Measurements from ENCODE around the gene UBAC2.

Gene UBAC2

DNA sequence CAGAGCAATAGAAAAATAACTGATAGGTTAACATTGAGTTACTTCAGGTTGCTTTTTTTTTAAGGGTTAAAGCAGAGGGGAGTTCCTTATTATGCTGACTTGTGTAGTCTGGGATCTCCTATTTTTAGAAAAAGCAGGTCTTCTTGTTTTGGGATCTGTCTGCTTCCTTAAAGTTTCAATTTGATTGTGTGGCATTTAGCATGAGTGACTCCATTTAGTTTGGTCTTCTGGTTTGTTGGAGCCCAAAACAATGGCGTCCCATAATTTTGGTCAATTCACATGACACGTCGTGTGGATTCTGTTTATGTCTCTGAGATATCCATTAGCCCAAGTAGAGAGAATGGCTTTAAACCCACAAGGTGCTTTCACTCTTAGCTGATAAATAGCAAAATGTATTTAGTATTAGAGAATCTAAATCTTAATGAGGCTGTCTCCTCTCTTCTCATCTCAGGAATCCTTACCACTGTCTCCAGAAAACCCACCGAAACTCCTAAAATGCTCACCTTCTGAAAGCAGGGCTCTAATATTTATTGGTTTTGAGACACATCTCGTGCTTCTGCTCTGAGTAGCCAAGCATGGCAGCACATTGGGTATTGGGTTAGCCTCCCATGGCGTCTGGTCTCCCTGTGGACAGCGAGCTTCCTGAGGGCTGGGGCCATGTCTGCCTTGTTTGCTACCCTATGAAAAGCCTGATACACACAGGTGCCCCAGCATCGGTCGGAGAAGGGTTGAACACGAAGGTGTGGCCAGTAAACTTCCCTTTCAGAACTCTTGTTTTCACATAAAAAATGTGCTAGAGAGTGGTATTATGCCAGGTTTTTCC lies 173.7 kb downstream of the UBAC2 start:
- Histone ChIP-seq H3K4me3 (ENCODE audit: low read length) (no peak overlapping the region), H3K27me3 (ENCODE audit: insufficient read depth, low read length) (no peaks in the 10 kb centered on the region), H3K36me3 (ENCODE audit: insufficient read depth, low read depth, low read length) (peaks cover 28% of the 10 kb centered on the region), H3K9me3 (ENCODE audit: insufficient read depth, low read depth, low read length) (no peaks in the 10 kb centered on the region), H3K4me1 (ENCODE audit: insufficient read depth, low read length) (peaks cover 11% of the 10 kb centered on the region), H3K27ac (ENCODE audit: low read length) (no peak overlapping the region), H3K9ac (ENCODE audit: low read depth, low read length) (no peak overlapping the region)

DNA sequence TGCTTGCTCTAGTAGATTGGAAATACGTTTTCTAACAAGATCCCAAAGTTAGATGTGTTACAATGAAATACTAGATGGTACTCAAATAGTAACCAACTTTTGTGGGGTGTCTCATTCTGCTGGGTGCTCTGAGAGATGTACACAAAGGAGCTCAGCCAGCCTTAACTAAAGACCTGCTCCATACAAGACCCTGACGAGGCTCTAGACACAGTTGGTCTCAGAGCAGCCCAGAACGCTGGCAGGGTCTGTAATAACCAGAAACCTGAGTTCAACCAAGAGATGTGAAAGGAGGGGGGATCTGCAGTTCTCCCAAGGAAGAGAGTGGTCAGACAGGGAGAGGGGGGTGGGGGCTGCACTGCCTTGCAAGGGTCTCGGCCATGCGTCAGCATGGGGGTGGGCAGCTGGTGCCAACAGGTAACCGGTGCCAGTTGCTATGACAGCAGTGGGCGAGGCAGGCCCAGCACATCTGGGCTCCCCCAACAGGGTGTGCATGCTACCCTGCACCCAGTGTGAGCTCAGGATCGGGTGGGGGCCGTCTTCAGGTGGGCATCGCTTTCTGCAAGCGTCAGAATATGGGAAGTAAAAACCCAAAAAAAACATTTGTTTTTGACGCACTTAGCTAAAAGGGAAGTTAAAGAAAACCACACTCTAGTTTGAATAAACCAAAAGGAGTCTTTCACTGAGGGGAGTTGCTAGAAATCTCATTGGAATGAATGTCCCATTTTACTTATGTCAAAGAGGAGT lies 174.5 kb downstream of the UBAC2 start:
- no peaks in the 10 kb centered on the region for H3K27me3 ChIP-seq (ENCODE audit: insufficient read depth, low read length)
- H3K27ac ChIP-seq (ENCODE audit: low read length): no peak overlapping the region
- H3K9ac ChIP-seq (ENCODE audit: low read depth, low read length): no peak overlapping the region
- H3K36me3 ChIP-seq (ENCODE audit: insufficient read depth, low read depth, low read length): peaks cover 20% of the 10 kb centered on the region
- H3K4me1 ChIP-seq (ENCODE audit: insufficient read depth, low read length): peaks cover 19% of the 10 kb centered on the region
- no peak overlapping the region for H3K4me3 ChIP-seq (ENCODE audit: low read length)
- H3K9me3 ChIP-seq (ENCODE audit: insufficient read depth, low read depth, low read length): no peaks in the 10 kb centered on the region

DNA sequence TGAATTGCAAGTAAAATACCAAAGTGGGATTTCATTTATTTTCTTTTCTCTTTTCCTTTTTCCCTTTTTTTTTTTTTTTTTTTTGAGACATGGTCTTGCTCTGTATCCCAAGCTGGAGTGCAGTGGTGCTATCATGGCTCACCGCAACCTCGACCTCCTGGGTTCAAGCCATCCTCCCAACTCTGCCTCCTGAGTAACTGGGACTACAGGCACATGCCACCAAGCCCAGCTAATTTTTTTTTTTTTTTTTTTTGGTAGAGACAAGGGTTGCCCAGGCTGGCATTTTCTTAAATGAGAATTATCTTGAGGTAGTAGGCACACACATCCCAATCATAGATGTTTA lies 175.1 kb downstream of the UBAC2 start:
- H3K4me1 ChIP-seq (ENCODE audit: insufficient read depth, low read length): peaks cover 21% of the 10 kb centered on the region
- H3K36me3 ChIP-seq (ENCODE audit: insufficient read depth, low read depth, low read length): peaks cover 14% of the 10 kb centered on the region
- no peak overlapping the region for H3K9ac ChIP-seq (ENCODE audit: low read depth, low read length)
- H3K4me3 ChIP-seq (ENCODE audit: low read length): no peak overlapping the region
- no peaks in the 10 kb centered on the region for H3K27me3 ChIP-seq (ENCODE audit: insufficient read depth, low read length)
- H3K9me3 ChIP-seq (ENCODE audit: insufficient read depth, low read depth, low read length): no peaks in the 10 kb centered on the region
- H3K27ac ChIP-seq (ENCODE audit: low read length): no peak overlapping the region

DNA sequence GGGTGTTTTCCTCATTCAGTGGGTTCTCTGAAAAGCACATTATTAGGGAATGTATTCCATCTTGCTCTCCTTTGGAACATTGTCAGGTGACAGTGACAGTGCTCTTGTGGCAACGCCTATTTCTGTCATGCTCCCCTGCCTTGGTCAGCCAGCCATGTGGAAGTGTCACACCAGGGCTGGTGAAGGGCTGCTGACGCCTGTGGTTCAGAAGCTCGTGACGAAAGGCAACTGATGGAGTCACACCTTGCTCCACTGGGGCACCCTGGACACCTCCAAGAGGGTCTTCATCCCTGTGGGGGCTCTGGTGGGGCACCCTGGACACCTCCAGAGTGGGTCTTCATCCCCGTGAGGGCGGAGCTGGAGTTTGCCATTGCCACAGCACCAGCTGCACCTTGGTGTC lies 175.5 kb downstream of the UBAC2 start:
- no peaks in the 10 kb centered on the region for H3K27me3 ChIP-seq (ENCODE audit: insufficient read depth, low read length)
- peaks cover 10% of the 10 kb centered on the region for H3K36me3 ChIP-seq (ENCODE audit: insufficient read depth, low read depth, low read length)
- H3K9ac ChIP-seq (ENCODE audit: low read depth, low read length): no peak overlapping the region
- peaks cover 21% of the 10 kb centered on the region for H3K4me1 ChIP-seq (ENCODE audit: insufficient read depth, low read length)
- H3K9me3 ChIP-seq (ENCODE audit: insufficient read depth, low read depth, low read length): no peaks in the 10 kb centered on the region
- no peak overlapping the region for H3K27ac ChIP-seq (ENCODE audit: low read length)
- no peak overlapping the region for H3K4me3 ChIP-seq (ENCODE audit: low read length)

DNA sequence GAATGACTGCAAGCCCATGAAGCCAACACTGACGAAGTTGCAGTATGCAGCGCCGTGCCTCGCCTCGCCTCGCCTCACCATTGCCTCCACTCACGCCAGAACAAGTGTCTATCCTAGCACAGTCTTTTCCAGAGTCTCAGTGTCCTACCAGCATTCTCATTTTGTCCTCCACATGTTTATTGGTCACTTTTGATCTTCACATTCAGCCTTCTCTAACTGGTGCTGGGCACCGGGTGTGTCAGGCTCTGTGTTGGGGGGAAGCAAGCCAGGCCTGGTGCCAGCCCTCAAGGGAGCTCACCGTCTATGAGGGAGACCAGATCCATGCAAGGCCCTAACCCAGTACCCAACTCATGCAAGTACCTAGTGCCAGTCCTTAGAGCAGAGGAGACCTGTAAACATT lies 176.3 kb downstream of the UBAC2 start:
- Histone ChIP-seq H3K9ac (ENCODE audit: low read depth, low read length) (no peak overlapping the region), H3K9me3 (ENCODE audit: insufficient read depth, low read depth, low read length) (no peaks in the 10 kb centered on the region), H3K27me3 (ENCODE audit: insufficient read depth, low read length) (no peaks in the 10 kb centered on the region), H3K4me1 (ENCODE audit: insufficient read depth, low read length) (peaks cover 21% of the 10 kb centered on the region), H3K27ac (ENCODE audit: low read length) (no peak overlapping the region), H3K36me3 (ENCODE audit: insufficient read depth, low read depth, low read length) (peaks cover 13% of the 10 kb centered on the region), H3K4me3 (ENCODE audit: low read length) (no peak overlapping the region)

DNA sequence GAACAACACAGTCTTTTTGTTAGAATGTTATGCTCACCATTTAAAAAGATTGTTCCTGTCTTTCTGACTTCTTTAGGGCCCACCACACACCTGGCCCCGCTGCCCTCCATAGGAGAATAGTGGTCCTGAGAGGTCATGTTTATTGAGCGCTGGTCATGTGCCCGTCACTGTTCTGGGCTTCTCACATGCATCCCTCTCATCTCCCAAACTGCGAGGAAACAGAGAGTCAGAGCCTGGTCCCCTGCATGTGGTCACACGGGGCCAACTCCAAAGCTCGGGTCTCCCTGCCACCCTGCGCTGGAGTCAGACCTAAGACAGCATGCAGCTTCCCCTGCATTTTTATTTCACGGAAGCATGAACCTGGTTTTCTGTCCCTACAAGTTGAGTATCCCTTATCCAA lies 177.0 kb downstream of the UBAC2 start:
- Histone ChIP-seq H3K4me3 (ENCODE audit: low read length) (no peak overlapping the region), H3K36me3 (ENCODE audit: insufficient read depth, low read depth, low read length) (peaks cover 7% of the 10 kb centered on the region; the same call in 1 of the 2 replicates), H3K4me1 (ENCODE audit: insufficient read depth, low read length) (peaks cover 21% of the 10 kb centered on the region), H3K27me3 (ENCODE audit: insufficient read depth, low read length) (no peaks in the 10 kb centered on the region), H3K9me3 (ENCODE audit: insufficient read depth, low read depth, low read length) (no peaks in the 10 kb centered on the region), H3K9ac (ENCODE audit: low read depth, low read length) (no peak overlapping the region), H3K27ac (ENCODE audit: low read length) (no peak overlapping the region)

DNA sequence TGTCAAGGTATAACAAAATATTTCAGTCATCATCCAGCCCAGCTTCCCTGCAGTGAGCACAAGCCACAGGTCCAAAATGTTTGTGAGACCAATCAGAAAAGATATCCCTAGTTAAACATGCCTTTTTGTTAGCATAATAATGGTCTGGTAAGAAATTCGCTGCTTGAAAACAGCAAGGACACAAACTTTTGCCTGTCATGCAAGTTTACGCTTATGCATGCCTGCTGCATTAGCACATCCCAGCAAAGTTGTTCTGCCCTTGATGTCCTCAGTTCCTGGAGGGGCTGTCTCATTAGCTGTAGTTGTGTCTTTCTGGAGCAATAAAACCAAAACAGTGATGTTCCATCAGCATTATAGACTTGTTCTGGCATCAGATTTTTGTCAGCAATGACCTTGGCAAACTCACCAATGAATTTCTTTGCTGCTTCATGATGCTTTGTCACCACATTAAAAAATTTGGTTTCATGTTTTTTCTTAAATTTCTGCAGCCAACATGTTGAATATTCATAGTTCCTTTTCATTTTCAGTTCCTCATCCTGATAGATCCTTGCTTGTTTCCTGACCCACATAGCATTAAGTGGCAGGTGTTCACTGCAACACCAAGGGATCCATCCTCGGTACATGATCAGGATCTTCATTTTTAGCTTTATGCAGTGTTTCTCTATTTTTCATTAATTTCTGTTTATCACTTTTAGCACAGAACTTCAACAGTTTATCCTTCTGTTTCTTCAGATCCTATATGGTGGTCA lies 178.5 kb downstream of the UBAC2 start:
- peak overlapping the region; percentile 48; the same call in 1 of the 2 replicates for H3K4me3 ChIP-seq (ENCODE audit: low read length)
- no peak overlapping the region for H3K9ac ChIP-seq (ENCODE audit: low read depth, low read length)
- no peaks in the 10 kb centered on the region for H3K9me3 ChIP-seq (ENCODE audit: insufficient read depth, low read depth, low read length)
- H3K4me1 ChIP-seq (ENCODE audit: insufficient read depth, low read length): peaks cover 21% of the 10 kb centered on the region
- H3K27me3 ChIP-seq (ENCODE audit: insufficient read depth, low read length): no peaks in the 10 kb centered on the region
- no peak overlapping the region for H3K27ac ChIP-seq (ENCODE audit: low read length)
- H3K36me3 ChIP-seq (ENCODE audit: insufficient read depth, low read depth, low read length): peaks cover 7% of the 10 kb centered on the region; the same call in 1 of the 2 replicates

DNA sequence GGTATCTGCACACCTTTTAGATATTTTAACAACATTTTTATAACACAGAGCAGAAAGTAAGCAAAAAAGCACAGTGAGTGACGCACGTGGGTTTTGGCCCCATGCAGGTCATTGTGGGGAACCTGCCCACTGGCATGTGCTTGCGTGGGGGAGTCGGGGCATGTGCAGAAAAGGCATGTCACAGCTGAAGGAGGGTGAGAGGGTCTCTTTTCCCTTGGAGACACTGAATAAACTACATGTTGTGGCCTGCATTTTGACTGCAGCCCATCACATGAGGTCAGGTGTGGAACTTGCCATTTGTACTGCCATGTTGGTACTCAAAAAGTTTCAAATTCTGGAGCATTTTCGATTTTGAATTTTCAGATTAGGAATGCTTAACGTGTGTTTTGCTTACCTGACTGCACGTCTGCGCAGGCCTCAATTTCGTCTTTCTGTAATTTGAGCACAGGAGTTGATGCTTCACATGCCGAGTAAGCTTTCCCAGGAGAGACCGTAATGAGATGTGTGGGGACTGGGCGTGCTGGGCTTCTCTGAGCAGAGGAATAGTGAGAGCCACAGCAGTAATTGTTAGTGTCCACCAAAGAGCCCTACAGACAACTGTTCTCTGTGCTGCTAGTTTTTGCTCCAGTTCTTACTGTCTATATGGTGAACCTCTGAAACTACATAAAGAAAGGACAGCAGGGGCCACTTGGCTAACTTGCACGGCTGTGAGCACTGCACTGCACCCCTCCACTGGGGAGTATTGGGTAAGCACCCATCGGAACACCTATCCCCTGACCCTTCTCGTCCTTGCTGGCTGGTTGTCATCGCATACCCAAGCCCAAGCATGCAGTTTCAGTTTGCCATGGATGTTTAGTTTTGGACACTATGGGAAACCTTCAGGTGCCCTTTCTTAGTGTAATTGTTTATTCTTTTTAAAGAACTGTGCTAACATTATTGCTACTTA lies 179.5 kb downstream of the UBAC2 start:
- H3K27me3 ChIP-seq (ENCODE audit: insufficient read depth, low read length): no peaks in the 10 kb centered on the region
- no peak overlapping the region for H3K9ac ChIP-seq (ENCODE audit: low read depth, low read length)
- peaks cover 7% of the 10 kb centered on the region; the same call in 1 of the 2 replicates for H3K36me3 ChIP-seq (ENCODE audit: insufficient read depth, low read depth, low read length)
- no peak overlapping the region for H3K4me3 ChIP-seq (ENCODE audit: low read length)
- no peak overlapping the region for H3K27ac ChIP-seq (ENCODE audit: low read length)
- peaks cover 21% of the 10 kb centered on the region for H3K4me1 ChIP-seq (ENCODE audit: insufficient read depth, low read length)
- H3K9me3 ChIP-seq (ENCODE audit: insufficient read depth, low read depth, low read length): no peaks in the 10 kb centered on the region

DNA sequence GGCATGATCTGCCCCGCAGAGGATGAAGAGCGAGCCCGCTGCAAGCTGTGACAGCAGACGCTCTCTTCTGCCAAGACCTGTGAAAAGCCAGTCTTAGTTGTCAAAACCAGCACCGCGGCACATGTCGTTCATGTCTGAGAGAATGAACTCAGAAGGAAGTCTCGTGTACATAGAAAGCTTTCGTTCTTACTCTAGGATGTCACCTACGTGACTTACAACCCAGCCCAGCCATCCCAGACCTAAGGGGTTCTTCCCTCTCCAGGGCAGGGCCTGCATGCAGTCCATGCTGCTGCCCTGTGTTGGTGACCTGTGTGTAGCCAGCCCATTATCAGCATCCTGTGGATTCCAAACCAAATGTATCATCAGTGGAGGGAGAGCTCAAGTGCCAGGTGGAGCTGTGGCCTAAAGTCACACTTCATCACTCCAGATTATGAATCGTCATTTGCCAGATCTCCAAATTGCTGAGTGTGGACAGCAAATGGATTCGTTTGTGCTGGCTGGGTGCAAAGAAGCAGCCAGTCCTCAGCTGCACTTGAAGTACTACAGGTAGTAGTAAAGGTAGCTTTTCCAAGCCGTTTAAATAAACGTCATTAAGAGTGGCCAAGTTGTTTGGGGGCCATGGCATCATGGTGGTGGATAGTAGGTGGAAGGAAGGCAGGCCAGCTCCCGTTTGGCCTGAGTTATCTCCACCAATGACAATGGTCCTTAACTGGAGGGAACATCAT lies 180.4 kb downstream of the UBAC2 start:
- peaks cover 21% of the 10 kb centered on the region for H3K4me1 ChIP-seq (ENCODE audit: insufficient read depth, low read length)
- no peak overlapping the region for H3K27ac ChIP-seq (ENCODE audit: low read length)
- no peaks in the 10 kb centered on the region for H3K27me3 ChIP-seq (ENCODE audit: insufficient read depth, low read length)
- peaks cover 7% of the 10 kb centered on the region; the same call in 1 of the 2 replicates for H3K36me3 ChIP-seq (ENCODE audit: insufficient read depth, low read depth, low read length)
- H3K4me3 ChIP-seq (ENCODE audit: low read length): no peak overlapping the region
- no peaks in the 10 kb centered on the region for H3K9me3 ChIP-seq (ENCODE audit: insufficient read depth, low read depth, low read length)
- no peak overlapping the region for H3K9ac ChIP-seq (ENCODE audit: low read depth, low read length)

DNA sequence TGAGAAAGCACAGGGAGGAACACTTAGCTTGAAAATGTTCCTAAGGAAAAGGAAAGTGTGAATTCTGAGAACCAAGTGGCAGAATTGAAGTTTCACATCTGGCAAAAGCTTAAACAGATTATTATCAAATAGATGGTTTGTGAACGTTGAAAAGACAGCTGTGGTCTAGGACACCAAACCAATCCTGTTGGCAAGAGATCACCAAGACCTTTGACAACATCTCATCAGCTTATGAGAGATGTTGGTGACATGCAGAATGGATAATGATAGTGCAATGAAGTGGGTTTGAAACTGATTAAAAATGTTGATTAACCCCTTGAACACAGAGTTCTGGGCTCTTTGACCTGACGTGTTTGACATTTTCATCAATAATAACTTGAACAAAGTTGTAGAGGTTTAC lies 181.1 kb downstream of the UBAC2 start:
- Histone ChIP-seq H3K9me3 (ENCODE audit: insufficient read depth, low read depth, low read length) (no peaks in the 10 kb centered on the region), H3K4me1 (ENCODE audit: insufficient read depth, low read length) (peaks cover 21% of the 10 kb centered on the region), H3K27ac (ENCODE audit: low read length) (no peak overlapping the region), H3K27me3 (ENCODE audit: insufficient read depth, low read length) (no peaks in the 10 kb centered on the region), H3K36me3 (ENCODE audit: insufficient read depth, low read depth, low read length) (peaks cover 7% of the 10 kb centered on the region; the same call in 1 of the 2 replicates), H3K4me3 (ENCODE audit: low read length) (no peak overlapping the region), H3K9ac (ENCODE audit: low read depth, low read length) (no peak overlapping the region)
